ENCODE results near the gene NMS. TPM values are rescaled to one million over a fixed set of nuclear protein-coding genes. Genes with fewer than 3 reads are reported as not detected.

The NMS gene
- total RNA-seq, 2 donors from 2014 or later: not detected

GRCh38 chr2:100429726-100430125, 40.6 kb upstream of the NMS start:
- no peak for DNase-seq
- Histone ChIP-seq H3K27ac (ENCODE audit: low read depth, low read length) (no peak overlapping the region), H3K4me3 (ENCODE audit: low read length) (no peak overlapping the region), H3K9me3 (ENCODE audit: control insufficient read depth, low read length) (peaks cover 5% of the 10 kb centered on the region), H3K27me3 (ENCODE audit: control insufficient read depth, insufficient read depth, low read length, poor library complexity, severe bottlenecking) (no peaks in the 10 kb centered on the region), H3K4me1 (ENCODE audit: control insufficient read depth, insufficient read depth, low read length) (no peaks in the 10 kb centered on the region), H3K36me3 (ENCODE audit: control insufficient read depth, insufficient read depth, low read length) (no peaks in the 10 kb centered on the region), H3K9ac (ENCODE audit: extremely low read depth, low read length, poor library complexity, severe bottlenecking) (no peak overlapping the region)
- no peaks in the 10 kb centered on the region for H3K36me3 Mint-ChIP-seq (ENCODE audit: low read depth)
- no peak overlapping the region for H3K4me3 Mint-ChIP-seq
- no peak overlapping the region for H3K27ac Mint-ChIP-seq
- peaks cover 2% of the 10 kb centered on the region for H3K27me3 Mint-ChIP-seq (ENCODE audit: insufficient read depth)
- 67 to 76% methylated on average over 1 of the region's 1 CpG for WGBS, 2 experiments (ENCODE audit: insufficient coverage in 1 of 2, insufficient read length in 1 of 2)
- H3K4me1 Mint-ChIP-seq: no peaks in the 10 kb centered on the region
- peaks cover 19% of the 10 kb centered on the region for H3K9me3 Mint-ChIP-seq
- TF ChIP-seq, protein P1, sequence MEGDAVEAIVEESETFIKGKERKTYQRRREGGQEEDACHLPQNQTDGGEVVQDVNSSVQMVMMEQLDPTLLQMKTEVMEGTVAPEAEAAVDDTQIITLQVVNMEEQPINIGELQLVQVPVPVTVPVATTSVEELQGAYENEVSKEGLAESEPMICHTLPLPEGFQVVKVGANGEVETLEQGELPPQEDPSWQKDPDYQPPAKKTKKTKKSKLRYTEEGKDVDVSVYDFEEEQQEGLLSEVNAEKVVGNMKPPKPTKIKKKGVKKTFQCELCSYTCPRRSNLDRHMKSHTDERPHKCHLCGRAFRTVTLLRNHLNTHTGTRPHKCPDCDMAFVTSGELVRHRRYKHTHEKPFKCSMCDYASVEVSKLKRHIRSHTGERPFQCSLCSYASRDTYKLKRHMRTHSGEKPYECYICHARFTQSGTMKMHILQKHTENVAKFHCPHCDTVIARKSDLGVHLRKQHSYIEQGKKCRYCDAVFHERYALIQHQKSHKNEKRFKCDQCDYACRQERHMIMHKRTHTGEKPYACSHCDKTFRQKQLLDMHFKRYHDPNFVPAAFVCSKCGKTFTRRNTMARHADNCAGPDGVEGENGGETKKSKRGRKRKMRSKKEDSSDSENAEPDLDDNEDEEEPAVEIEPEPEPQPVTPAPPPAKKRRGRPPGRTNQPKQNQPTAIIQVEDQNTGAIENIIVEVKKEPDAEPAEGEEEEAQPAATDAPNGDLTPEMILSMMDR (conservative IDR thresholded peaks at IDR 0.05): no peak

DNA sequence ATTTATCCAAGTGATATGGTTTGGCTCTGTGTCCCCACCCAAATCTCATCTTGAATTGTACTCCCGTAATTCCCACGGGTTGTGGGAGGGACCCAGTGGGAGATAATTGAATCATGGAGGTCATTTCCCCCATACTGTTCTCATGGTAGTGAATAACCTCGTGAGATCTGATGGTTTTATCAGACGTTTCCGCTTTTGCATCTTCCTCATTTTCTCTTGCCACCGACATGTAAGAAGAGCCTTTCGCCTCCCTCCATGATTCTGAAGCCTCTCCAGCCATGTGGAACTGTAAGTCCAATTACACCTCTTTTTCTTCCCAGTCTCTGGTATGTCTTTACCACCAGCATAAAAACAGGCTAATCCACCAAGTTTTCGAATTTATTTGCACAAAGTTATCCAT, 32.5 kb upstream of the NMS start:
- Mint-ChIP-seq H3K27ac (no peak overlapping the region), H3K36me3 (ENCODE audit: low read depth) (no peaks in the 10 kb centered on the region), H3K27me3 (ENCODE audit: insufficient read depth) (peaks cover 4% of the 10 kb centered on the region), H3K9me3 (no peaks in the 10 kb centered on the region), H3K4me1 (no peaks in the 10 kb centered on the region), H3K4me3 (no peak overlapping the region)
- Histone ChIP-seq H3K36me3 (ENCODE audit: control insufficient read depth, insufficient read depth, low read length) (no peaks in the 10 kb centered on the region), H3K27ac (ENCODE audit: low read depth, low read length) (no peak overlapping the region), H3K4me1 (ENCODE audit: control insufficient read depth, insufficient read depth, low read length) (no peaks in the 10 kb centered on the region), H3K4me3 (ENCODE audit: low read length) (no peak overlapping the region), H3K27me3 (ENCODE audit: control insufficient read depth, insufficient read depth, low read length, poor library complexity, severe bottlenecking) (no peaks in the 10 kb centered on the region), H3K9ac (ENCODE audit: extremely low read depth, low read length, poor library complexity, severe bottlenecking) (no peak overlapping the region), H3K9me3 (ENCODE audit: control insufficient read depth, low read length) (no peaks in the 10 kb centered on the region)
- WGBS, 2 experiments (ENCODE audit: insufficient coverage in 1 of 2, insufficient read length in 1 of 2): 92% methylated on average over 7 to 8 of the region's 8 CpGs
- DNase-seq: no peak
- TF ChIP-seq, protein P1 (conservative IDR thresholded peaks at IDR 0.05): no peak

- Mint-ChIP-seq H3K4me1 (peaks cover 3% of the 10 kb centered on the region), H3K9me3 (peaks cover 16% of the 10 kb centered on the region), H3K27me3 (ENCODE audit: insufficient read depth) (peaks cover 14% of the 10 kb centered on the region), H3K36me3 (ENCODE audit: low read depth) (no peaks in the 10 kb centered on the region), H3K4me3 (no peak overlapping the region), H3K27ac (no peak overlapping the region)
- Histone ChIP-seq H3K4me1 (ENCODE audit: control insufficient read depth, insufficient read depth, low read length) (no peaks in the 10 kb centered on the region), H3K27ac (ENCODE audit: low read depth, low read length) (no peak overlapping the region), H3K9me3 (ENCODE audit: control insufficient read depth, low read length) (peaks cover under 1% of the 10 kb centered on the region), H3K9ac (ENCODE audit: extremely low read depth, low read length, poor library complexity, severe bottlenecking) (no peak overlapping the region), H3K4me3 (ENCODE audit: low read length) (no peak overlapping the region), H3K36me3 (ENCODE audit: control insufficient read depth, insufficient read depth, low read length) (no peaks in the 10 kb centered on the region), H3K27me3 (ENCODE audit: control insufficient read depth, insufficient read depth, low read length, poor library complexity, severe bottlenecking) (no peaks in the 10 kb centered on the region)
- 94% methylated on average over 2 of the region's 2 CpGs for WGBS, 2 experiments (ENCODE audit: insufficient coverage in 1 of 2, insufficient read length in 1 of 2)
- DNase-seq: no peak
- TF ChIP-seq, protein P1 (conservative IDR thresholded peaks at IDR 0.05): no peak
Observed at GRCh38 chr2:100446696-100447095, 23.6 kb upstream of the NMS start.
